ENCODE data around the gene PDLIM7. TPM values are rescaled to one million over a fixed set of nuclear protein-coding genes. Genes with fewer than 3 reads are reported as not detected.

PDLIM7 gene
- total RNA-seq, 1 donor from 2014 or later: 358 TPM

DNA sequence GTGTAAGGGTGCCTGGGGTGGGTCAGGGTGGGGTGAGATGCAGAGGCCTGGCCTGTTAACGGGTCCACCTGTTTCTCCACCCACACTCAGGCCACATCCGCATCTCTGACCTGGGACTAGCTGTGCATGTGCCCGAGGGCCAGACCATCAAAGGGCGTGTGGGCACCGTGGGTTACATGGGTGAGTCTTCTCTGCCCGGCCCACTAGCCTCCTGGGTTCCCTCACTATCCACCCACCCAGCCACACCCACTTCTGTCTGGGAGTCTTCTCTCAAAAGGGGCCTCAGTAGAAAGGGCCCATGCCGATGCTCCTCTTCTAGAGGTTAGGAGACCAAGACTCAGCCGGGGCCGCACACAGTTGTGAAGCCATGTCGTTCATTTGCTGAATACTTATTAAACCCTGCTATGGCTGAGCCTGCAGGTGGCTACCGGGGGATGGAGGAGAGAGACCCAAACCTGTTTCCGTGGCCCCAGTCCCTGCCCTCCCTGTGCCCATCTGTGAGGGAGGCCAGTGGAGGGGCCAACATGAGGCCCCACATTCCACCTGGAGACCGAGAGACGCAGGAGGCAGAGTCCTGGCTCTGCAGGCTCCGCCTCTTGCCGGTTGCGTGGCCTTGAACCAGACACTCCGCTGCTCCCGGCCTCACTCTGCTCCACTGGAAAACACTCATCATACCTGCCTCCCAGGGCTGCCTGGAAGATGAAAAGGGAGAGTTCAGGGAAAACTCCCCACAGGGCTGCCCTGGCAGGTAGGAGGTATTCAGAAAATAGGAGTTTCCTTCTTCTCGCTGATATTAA, 62.3 kb downstream of the PDLIM7 start:
- peaks cover 29% of the 10 kb centered on the region for H3K36me3 Mint-ChIP-seq (ENCODE audit: unreplicated experiment)
- DNase-seq (ENCODE audit: extremely low spot score, unreplicated experiment): no peak

DNA sequence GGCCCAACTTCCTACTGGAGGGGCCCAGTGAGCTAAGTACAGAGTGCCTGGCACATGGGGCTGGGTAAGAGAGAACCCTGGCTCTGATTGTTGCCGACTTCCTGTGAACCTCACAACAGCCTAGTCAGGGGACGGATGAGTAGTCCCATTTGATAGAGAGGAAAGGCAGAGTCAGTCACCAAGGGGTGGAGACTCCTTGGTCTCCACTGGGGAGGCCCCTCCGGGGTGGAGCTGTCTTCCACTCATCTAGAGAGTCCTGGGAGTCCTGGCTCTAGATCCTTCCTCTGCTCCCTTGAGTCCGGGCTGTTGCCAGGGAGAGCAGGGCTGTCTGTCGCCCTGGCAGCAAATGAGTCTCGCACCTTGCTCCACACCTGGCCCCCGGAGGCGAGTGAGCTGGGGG, 63.0 kb downstream of the PDLIM7 start:
- Mint-ChIP-seq H3K27me3 (ENCODE audit: unreplicated experiment) (no peaks in the 10 kb centered on the region), H3K9me3 (ENCODE audit: unreplicated experiment) (no peaks in the 10 kb centered on the region), H3K36me3 (ENCODE audit: unreplicated experiment) (peaks cover 27% of the 10 kb centered on the region), H3K4me1 (ENCODE audit: unreplicated experiment) (no peaks in the 10 kb centered on the region), H3K4me3 (ENCODE audit: unreplicated experiment) (no peak overlapping the region), H3K27ac (ENCODE audit: unreplicated experiment) (no peak overlapping the region)
- DNase-seq (ENCODE audit: extremely low spot score, unreplicated experiment): no peak
- TF ChIP-seq, protein P1, sequence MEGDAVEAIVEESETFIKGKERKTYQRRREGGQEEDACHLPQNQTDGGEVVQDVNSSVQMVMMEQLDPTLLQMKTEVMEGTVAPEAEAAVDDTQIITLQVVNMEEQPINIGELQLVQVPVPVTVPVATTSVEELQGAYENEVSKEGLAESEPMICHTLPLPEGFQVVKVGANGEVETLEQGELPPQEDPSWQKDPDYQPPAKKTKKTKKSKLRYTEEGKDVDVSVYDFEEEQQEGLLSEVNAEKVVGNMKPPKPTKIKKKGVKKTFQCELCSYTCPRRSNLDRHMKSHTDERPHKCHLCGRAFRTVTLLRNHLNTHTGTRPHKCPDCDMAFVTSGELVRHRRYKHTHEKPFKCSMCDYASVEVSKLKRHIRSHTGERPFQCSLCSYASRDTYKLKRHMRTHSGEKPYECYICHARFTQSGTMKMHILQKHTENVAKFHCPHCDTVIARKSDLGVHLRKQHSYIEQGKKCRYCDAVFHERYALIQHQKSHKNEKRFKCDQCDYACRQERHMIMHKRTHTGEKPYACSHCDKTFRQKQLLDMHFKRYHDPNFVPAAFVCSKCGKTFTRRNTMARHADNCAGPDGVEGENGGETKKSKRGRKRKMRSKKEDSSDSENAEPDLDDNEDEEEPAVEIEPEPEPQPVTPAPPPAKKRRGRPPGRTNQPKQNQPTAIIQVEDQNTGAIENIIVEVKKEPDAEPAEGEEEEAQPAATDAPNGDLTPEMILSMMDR (IDR thresholded peaks at IDR 0.05): no peak

More for the DNA sequence above, 62.3 kb downstream of the PDLIM7 start:
- Mint-ChIP-seq H3K27ac (ENCODE audit: unreplicated experiment) (no peak overlapping the region), H3K4me1 (ENCODE audit: unreplicated experiment) (no peaks in the 10 kb centered on the region), H3K27me3 (ENCODE audit: unreplicated experiment) (no peaks in the 10 kb centered on the region), H3K9me3 (ENCODE audit: unreplicated experiment) (no peaks in the 10 kb centered on the region), H3K4me3 (ENCODE audit: unreplicated experiment) (no peak overlapping the region)
- TF ChIP-seq, protein P1 (IDR thresholded peaks at IDR 0.05): no peak

DNA sequence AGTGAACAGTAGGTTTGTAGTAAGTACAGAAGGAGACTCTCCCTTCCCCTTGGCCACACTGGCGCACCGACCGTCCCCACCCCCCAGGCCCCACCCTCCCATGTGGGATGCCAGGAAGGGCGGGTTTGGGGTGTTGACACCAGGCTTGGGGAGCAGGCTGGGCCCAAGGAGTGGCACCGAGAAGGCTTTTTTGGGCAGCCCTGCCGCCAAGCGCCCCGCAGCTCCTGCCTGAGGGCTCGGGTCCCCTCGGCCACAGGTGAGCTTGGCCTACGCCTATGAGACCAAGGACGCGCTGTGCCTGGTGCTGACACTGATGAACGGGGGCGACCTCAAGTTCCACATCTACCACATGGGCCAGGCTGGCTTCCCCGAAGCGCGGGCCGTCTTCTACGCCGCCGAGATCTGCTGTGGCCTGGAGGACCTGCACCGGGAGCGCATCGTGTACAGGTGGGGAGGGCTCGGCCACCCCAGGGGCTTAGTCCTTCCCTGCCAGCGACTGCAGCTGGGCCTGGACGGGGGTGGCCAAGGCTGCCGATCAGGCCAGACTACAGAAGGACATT, 63.7 kb downstream of the PDLIM7 start:
- Mint-ChIP-seq H3K4me3 (ENCODE audit: unreplicated experiment) (no peak overlapping the region), H3K9me3 (ENCODE audit: unreplicated experiment) (no peaks in the 10 kb centered on the region), H3K4me1 (ENCODE audit: unreplicated experiment) (peaks cover 6% of the 10 kb centered on the region), H3K36me3 (ENCODE audit: unreplicated experiment) (peaks cover 25% of the 10 kb centered on the region), H3K27me3 (ENCODE audit: unreplicated experiment) (no peaks in the 10 kb centered on the region), H3K27ac (ENCODE audit: unreplicated experiment) (no peak overlapping the region)
- DNase-seq (ENCODE audit: extremely low spot score, unreplicated experiment): no peak
- TF ChIP-seq, protein P1 (IDR thresholded peaks at IDR 0.05): no peak

Other genes starting within 250 kb of the PDLIM7 start
- gene RAB24, start 193.9 kb downstream of the PDLIM7 start, total RNA-seq: 47.8 and 49.5 TPM in 2 replicates
- gene PRELID1, start 193.8 kb downstream of the PDLIM7 start, total RNA-seq: 98.8 and 102 TPM in 2 replicates
- gene MXD3, start 185.7 kb downstream of the PDLIM7 start, total RNA-seq: 10.7 and 11.1 TPM in 2 replicates
- gene LMAN2, start 145.9 kb downstream of the PDLIM7 start, total RNA-seq: 102 and 109 TPM in 2 replicates
- gene RGS14, start 139.7 kb downstream of the PDLIM7 start, total RNA-seq: 6.2 and 7.4 TPM in 2 replicates
- gene SLC34A1, start 113.2 kb downstream of the PDLIM7 start, total RNA-seq: not detected in 2 replicates
- gene PFN3, start 96.9 kb downstream of the PDLIM7 start, total RNA-seq: not detected in 2 replicates
- gene F12, start 88.0 kb downstream of the PDLIM7 start, total RNA-seq: 1.0 and 1.5 TPM in 2 replicates
- gene GRK6, start 70.9 kb downstream of the PDLIM7 start, total RNA-seq: 35.6 and 38.2 TPM in 2 replicates
- 2.8 and 4.4 TPM in 2 replicates for gene PRR7, start 50.8 kb downstream of the PDLIM7 start, total RNA-seq
- 248 and 249 TPM in 2 replicates for gene DBN1, start 24.0 kb downstream of the PDLIM7 start, total RNA-seq
- gene DOK3, start 12.2 kb upstream of the PDLIM7 start, total RNA-seq: 5.5 and 7.2 TPM in 2 replicates
- gene DDX41, start 19.4 kb upstream of the PDLIM7 start, total RNA-seq: 68.7 and 83.1 TPM in 2 replicates
- gene FAM193B, start 57.0 kb upstream of the PDLIM7 start, total RNA-seq: 82.0 and 97.2 TPM in 2 replicates
- 216 and 248 TPM in 2 replicates for gene TMED9, start 94.6 kb upstream of the PDLIM7 start, total RNA-seq
- gene B4GALT7, start 102.5 kb upstream of the PDLIM7 start, total RNA-seq: 34.9 and 36.0 TPM in 2 replicates